LoVo (cell line): ENCODE measurements around the gene SPTBN4.
"Not testable (repeated sequence)": the region's sequence is repeated elsewhere in the genome, so short reads cannot be mapped to it uniquely, and the experiment has no call there.

Source experiments
- DNase-seq: peaks from one replicate; pipeline ENCODE4 v3.0.0-alpha.2; 2016; ENCODE audit warnings: low spot score

The SPTBN4 gene

DNA sequence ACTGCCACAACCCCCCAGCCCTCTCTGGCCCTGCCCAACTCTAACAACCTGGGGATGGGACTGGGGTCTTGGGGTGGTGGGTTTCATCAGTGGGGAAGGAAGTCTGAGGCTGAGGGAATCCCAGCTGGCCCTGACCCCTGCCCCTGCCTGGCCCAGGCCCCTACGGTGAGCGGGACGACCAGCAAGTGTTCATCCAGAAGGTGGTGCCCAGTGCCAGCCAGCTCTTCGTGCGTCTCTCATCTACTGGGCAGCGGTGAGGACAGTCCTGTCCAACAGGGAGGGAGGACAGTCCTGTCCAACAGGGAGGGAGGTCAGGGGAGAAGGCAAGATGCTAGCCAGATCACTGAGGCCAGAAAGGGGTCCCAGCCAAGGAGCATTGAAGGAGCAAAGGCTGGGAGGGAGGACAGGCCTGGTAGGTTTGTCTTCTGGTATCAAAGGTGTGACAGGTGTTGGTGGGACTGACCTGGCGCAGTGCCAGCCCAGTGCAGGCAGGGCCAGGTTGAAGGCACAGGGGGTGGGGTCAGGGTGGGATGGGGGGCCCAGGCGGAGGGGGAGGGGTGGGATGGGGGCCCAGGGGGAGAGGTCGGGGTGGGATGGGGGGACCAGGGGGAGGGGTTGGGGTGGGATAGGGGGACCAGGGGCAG is 122.2 kb downstream of the SPTBN4 start:
- DNase-seq = no peak

DNA sequence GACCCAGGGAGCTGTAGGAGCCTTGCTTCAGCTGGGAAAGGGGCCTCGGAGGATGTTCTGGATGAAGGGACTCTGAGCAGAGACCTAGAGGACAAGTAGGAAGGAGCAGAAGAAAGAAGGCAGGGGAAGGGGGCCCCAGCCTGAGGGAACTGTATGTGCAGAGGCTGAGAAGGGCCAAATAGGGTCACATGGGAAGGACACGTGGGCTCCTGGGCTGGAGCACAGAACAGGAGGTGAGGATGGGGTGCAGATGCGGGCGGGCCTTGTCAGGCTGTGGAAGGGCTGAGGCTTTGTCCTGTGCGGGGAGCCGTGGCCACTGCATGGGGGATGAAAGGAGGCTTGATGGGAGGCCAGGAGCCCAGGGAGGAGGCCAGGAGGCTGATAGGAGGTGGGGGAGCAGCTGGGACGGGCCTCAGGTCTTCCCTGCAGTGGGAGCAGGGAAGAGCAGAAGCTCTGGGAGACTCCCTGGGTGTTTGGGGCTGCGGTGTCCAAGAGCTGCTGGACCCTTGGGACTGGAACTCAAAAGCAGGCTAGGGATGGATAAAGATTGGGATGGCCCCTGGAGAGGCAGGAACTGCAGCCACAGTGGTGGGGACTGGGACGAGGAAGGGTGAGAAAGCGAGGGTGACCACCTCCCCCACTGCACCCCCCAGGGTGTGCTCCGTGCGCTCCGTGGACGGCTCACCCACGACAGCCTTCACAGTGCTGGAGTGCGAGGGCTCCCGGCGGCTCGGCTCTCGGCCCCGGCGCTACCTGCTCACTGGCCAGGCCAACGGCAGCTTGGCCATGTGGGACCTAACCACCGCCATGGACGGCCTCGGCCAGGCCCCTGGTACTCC is 123.0 kb downstream of the SPTBN4 start:
- DNase-seq = no peak

DNA sequence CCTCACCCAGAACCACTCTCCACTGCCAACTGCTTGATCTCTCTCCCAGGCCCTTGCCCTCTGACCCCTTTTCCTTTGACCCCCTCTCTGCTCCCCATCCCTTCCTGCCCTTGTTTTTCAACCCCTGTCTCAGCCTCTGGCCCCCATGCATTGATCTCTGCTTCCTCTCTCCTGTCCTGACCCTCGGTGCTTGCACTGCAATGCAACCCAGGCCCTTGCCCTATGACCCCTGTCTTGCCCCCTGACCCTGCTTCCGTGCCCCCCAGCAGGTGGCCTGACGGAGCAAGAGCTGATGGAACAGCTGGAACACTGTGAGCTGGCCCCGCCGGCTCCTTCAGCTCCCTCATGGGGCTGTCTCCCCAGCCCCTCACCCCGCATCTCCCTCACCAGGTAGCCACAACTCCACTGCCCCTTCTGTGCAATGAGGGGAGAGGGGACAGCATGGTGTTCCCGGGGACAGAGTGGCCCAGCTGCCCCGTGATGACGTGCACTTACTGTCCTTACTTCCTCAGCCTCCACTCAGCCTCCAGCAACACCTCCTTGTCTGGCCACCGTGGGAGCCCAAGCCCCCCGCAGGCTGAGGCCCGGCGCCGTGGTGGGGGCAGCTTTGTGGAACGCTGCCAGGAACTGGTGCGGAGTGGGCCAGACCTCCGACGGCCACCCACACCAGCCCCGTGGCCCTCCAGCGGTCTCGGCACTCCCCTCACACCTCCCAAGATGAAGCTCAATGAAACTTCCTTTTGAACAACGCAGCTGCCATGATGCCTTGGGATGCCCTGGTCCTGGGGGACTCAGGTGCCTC is 123.9 kb downstream of the SPTBN4 start:
- no peak for DNase-seq

DNA sequence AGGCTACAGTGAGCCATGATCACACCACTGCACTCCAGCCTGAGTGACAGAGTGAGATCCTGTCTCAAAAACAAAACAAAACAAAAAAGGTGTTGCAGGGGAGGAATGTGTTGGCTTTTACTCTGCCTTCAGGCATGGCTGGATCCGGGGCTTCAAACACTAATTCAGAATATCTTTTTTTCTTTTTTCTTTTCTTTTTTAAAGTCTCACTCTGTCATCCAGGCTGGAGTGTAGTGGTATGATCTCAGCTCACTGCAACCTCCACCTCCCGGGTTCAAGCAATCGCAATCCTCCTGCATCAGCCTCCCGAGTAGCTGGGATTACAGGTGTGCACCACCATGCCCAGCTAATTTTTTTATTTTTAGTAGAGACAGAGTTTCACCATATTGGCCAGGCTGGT is 124.9 kb downstream of the SPTBN4 start:
- not testable (repeated sequence) for DNase-seq

DNA sequence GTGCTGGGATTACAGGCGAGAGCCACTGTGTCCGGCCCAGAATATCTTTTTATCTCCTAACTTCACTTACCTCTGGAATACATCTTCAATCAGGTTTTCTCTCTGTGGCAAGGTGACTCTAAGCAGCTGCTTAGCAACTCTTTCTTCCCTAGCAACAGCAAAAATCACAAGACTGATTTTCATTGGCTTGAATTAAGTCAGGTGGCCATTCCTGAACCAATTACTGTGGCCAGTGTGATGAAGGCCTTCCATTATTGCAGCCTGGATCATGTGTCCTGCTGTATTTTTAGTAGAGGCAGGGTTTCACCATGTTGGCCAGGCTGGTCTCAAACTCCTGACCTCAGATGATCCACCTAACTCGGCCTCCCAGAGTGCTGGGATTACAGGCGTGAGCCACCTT is 125.4 kb downstream of the SPTBN4 start:
- DNase-seq = no peak

DNA sequence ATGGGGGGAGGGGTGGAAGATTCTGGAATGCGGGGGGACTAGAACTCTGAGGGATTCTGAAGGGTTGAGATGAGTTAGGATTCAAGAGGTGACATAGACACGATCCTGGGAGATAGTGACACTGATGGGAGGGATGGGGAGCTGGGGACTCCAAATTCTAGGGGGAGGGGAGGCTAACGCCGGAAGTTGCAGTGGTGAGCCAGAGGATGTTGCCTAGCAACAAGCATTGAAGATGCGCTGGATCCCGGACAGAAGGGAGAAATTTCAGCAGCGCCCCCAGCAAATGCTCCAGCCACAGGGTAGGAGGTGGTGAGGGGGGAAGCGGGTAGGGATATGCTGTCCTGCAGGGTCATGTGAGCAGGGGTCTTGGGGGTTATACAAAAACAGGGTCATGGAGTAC is 127.5 kb downstream of the SPTBN4 start:
- DNase-seq = no peak

DNA sequence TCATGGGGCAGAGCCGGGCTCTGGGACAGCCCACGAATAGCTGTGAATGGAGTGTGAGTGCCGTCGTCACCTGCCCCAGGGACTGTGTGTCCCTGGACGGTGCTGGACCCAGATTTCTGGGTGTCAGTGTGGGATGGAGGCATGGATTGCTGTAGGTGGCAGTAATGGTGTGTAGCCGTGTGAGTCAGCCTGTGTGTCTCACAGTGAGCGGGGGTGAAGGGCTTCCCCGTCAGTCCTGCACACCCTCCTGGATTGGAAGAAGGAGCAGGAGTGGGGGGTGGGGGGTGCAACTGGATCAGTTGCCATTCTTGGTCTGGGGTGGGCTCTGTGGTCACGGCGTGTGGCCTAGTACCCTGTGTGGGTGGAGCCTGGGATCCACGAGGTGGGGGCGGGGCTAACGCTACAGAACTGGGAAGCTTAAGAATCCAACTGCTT is 127.9 kb downstream of the SPTBN4 start:
- no peak for DNase-seq

DNA sequence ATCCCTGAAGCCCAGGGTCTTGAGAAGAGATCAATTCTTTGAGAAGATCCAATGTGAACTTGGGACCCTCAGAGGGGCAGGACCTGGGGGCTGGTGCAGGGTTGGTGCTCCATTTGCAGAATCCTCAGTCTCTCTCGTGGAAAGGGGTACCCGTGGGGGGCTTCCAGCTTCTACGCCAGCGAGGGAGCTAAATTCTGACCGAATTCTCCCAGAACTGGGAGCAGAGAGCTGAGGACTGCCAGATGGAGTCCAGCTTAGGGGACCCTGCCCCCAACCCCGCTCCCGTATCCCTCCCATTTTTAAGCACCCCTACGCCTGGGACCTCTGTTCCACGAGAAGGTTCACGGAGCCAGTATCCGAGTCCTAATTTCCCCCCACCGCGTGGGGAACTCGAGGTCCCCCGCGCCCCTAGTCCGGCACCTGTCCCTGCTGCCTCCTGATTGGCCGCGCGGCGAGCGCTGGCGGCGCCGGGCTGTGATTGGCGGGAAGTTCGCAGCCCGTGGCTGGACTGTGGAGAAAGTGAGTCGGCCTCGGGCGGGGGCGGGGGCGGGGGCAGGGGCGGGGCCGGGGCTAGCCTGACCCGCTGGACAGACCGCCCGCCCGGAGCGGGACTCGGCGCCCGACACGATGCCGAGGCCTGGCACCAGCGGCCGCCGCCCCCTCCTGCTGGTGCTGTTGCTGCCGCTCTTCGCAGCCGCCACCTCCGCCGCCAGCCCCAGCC is 130.0 kb downstream of the SPTBN4 start:
- DNase-seq = no peak

DNA sequence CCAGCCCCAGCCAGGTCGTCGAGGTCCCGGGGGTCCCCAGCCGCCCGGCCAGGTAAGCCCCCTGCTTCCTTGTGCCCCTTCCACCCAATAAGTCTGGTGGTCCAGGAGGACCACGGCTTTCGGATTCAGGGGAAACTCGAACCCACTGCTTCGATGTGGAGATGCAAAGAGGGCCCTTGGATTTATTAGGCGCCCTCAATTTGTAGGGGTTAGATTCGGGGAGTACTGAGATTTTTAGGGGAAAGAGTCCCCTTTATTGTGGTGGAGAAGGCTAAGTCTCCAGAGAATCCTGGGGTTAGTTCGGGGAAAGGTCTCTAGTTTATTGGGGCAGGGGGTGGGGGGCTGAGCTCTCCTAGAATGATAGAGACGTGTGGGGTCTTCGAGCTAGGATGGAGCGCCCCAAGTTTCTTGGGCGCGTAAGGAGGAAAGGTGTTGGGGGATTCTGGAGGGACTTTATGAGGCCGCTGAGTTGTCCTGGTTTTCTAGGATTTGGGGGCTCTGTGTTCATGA is 130.6 kb downstream of the SPTBN4 start:
- DNase-seq = no peak

DNA sequence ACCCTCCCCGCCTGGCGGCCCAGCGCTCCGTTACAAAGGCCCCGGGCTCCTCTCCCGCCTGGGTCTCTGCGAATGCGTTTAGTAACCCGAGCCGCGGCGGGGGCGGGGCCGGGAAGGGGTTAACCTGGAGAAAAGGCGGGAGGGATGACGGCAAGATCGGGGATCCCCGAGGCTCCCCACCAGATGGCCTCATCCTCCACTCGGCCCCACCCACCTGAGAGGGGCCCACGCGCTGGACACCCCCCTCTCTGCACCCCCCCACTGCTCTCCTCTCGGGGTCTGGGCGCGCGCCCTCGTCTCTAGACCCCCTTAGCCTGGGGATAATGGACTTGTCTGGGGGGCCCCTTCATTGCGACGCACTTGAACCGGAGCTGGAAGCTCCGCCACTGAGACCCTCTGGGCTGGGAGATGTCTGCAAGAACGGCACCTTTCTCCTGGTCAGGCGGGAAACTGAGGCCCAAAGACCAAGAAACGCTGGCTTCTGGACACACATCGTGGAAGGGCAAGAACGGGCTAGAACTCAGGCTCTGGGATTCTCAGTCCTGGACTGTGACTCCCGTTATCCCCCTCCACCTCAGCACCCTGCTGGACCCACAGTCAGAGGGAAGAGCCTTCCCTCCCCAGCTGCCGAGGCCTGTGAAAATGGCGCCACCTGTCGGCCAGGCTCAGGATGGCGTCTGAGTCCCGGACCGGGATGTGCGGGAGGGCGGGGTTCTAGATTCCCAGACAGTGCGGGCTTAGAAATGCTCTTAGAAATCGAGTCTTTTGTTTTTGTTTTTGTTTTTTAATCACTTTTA is 131.5 kb downstream of the SPTBN4 start:
- peak; percentile 80 for DNase-seq

DNA sequence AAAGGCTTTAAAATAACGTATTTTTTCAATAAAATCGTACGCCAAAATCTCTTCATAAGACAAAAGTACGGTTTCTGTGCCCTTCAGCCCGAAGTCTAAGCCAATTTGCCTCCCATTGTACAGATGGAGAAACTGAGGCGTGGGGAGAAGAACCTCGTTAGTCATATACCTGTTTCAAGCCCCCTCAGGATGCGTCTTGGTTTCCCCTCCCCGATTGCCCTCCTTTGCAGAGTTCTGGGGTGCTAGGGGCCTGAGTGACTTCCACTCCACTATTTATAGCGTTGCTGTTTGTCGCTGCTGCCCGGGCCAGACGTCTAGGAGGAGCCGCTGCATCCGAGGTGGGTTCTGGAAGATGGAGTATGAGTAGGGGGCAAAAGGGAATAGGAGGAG is 132.1 kb downstream of the SPTBN4 start:
- no peak for DNase-seq

DNA sequence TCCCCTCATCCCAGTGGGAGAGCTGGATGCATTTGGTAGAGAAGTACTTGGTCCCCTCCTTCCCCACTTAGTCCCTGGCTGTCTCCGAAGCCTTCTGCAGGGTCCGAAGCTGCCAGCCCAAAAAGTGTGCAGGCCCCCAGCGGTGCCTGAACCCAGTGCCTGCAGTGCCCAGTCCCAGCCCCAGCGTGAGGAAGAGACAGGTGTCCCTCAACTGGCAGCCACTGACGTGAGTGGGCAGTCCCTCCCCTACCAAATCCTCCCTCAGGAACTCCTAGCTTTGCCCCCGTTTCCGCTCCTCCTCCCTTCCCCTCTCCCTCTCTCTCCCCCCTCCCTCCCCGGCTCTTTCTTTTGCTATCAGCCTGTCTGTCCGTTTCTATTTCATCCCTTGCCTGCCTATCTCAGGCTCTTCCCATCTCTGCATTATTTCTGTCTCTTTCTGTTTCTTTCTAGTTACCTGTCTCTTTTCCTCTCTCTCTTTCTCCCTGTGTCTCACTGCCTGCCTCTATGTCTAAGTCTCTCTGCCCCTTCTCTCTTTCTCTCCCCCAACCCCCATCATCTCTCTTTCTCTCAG is 132.6 kb downstream of the SPTBN4 start:
- DNase-seq = no peak

DNA sequence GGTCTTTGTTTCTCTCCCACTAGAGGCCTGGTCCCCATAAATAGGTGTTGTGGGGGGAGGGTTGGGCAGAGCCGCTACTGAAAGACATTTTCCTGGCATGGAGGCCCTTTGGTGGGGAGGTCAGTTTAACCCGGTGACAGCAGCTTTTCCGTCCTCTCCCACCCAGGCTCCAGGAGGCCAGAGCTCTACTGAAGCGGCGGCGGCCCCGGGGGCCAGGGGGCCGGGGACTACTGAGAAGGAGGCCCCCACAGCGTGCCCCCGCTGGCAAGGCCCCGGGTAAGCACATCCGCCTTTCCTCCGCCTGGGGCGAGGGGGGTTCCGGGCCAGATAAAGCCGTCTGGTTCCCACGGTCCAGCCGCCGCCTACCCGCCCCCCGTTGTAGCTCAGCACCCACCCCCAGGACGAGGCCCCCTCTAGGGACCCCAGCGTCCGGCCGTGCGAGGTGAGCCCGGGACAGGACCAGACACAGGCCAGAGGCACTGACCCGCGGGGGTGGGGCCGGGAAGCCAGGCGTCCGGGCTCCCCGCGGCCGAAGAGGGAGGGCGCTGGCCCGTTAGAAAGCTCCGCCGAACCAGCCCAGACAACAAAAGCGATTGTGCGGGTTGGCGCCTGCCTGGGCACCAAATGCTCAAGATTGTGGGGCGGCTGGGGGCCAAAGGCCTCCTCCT is 133.2 kb downstream of the SPTBN4 start:
- DNase-seq = no peak

DNA sequence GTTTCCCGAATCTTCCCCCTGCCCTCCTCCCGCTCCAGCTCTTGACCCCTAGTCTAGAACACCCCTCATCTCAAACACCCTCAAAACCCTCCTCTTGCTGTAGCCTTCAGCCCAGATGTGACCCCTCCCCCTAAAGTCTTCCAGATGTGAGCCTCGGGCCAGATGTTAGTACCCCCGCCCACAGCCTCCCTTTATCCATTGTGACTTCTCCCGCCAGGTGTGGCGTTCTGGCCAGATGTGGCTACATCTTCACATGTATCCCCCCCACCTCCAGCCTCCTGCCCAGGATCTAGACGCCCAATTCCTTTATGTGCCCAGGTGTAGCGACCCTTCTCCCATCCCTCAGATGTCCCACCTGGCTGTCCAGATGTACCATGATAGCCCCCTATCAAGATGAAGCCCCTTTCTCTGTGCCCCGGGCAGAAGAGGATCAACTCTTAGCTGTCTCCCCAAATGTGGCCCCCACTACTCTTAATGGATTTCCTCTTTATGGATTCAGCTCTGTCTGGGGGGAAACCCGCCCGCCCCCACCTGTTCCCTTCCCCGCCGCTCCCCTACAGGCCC is 133.9 kb downstream of the SPTBN4 start:
- DNase-seq = no peak

DNA sequence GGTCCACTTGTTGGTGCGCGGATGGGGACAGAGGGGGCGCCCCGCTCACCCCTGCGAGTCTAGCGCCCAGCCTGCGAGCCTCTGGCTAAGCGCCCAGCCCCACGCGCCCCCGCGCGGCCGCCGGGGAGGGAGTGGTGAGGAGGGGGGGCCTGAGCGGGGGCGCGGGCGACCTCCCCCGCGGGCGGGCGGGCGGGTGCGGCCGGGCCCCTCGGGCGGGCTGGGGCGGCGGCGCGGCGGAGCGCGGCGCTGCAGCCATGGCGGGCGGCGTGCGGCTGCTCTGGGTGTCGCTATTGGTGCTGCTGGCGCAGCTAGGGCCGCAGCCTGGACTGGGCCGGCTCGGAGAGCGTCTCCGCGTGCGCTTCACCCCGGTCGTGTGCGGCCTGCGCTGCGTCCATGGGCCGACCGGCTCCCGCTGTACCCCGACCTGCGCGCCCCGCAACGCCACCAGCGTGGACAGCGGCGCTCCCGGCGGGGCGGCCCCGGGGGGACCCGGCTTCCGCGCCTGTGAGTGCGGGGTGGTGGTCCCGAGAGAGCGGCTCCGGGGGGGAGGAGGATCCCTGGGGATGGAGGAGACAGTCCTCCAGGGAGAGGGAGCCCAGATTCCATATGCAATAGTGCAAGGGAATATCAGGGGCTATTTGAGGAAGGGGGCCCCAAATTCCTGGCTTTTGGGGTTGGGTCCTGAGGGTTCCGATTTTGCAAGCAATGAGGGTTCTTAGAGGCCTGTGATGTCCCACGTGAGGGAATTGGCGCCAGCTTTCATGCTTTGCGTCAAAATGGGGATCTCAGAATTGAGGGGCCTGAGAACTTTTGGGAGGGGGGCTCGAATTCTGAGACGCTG is 134.6 kb downstream of the SPTBN4 start, which contains the start of gene LTBP4:
Gene LTBP4 (plus strand): TSS at position 236 of the 841 bp plus-strand sequence. CDS start 19 bp downstream, at position 255.
- peak; percentile 53 for DNase-seq

DNA sequence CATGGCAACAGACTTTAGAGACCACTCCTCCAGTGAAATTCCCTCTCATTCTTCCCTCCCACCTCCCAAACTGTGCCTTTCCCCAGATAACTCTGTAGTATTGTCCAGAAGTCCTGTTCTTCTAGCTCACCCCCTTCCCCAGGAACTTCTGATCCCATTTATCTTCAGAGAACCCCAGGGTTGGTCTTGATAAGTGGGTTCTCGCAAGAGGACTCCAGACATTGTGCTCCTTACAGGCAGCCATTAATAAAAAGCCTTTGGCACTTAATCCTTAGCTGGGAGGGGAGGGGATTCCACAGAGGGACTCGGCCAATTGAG is 136.2 kb downstream of the SPTBN4 start:
- DNase-seq = no peak

DNA sequence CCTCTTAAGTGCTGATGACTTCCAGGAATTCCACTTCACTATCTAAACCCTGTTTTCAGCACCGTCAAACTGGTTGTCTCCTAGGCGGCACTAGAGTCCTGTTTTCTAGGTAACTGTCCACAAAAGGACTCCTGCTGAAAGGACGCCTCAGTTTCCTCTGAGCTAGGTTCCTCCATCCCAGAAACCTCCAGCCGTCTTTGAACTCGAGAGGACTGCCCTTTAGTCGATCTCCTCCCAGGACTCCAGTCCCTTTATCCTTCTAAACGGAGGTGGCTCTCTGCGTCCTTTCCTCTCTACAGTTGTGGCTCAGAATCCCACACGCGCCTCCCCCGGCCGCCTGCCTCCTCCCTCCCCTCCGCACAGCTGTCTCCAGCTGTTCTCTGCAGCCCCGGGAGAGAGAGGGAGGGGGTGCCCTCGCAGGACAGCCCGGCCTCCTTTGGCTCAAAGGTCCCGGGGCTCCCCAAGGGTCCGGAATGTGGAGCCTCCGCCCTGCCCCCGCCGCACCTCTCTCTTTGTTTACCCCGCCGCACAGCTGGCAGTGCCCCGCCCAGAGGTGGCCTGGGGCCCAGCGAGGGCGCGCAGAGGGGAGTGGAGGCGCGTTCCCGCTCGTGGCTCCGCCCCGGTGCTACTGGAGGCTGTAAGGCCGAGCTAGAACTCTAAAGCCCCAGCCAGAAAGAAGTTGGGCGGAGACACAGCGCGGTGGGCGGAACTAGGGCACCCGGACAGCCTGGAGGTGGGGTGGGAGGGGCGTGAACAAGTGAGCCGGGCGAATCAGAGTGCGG is 136.8 kb downstream of the SPTBN4 start:
- peak; percentile 97 for DNase-seq

DNA sequence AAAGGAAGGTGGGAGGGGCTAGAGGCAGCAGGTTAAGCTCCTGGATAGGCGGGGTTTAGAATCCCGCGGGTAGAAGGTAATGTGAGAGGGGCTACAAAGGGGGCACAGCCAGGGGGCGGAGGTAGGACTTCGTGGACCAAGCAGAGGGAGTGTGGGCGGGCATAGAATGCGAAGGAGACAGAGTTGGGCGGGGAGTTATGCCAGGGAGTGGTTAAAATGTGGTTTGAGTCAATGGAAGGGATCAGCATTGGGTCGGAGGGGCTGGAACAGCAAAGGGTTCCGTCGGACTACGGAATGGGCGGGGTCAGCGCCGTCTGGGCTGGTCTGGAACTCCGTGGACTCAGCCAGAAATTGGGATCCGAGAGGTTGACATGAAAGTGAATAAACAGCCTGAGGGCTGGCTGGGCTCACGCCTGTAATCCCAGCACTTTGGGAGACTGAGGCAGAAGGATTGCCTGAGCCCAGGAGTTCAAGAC is 137.4 kb downstream of the SPTBN4 start:
- DNase-seq = no peak
